ENCODE data around the gene ADCK1.
"Not testable (repeated sequence)": the region's sequence is repeated elsewhere in the genome, so short reads cannot be mapped to it uniquely, and the experiment has no call there.

Gene ADCK1

GRCh38 chr14:77786148-77786547 is 13.8 kb upstream of the ADCK1 start:
- TF ChIP-seq, protein P1, sequence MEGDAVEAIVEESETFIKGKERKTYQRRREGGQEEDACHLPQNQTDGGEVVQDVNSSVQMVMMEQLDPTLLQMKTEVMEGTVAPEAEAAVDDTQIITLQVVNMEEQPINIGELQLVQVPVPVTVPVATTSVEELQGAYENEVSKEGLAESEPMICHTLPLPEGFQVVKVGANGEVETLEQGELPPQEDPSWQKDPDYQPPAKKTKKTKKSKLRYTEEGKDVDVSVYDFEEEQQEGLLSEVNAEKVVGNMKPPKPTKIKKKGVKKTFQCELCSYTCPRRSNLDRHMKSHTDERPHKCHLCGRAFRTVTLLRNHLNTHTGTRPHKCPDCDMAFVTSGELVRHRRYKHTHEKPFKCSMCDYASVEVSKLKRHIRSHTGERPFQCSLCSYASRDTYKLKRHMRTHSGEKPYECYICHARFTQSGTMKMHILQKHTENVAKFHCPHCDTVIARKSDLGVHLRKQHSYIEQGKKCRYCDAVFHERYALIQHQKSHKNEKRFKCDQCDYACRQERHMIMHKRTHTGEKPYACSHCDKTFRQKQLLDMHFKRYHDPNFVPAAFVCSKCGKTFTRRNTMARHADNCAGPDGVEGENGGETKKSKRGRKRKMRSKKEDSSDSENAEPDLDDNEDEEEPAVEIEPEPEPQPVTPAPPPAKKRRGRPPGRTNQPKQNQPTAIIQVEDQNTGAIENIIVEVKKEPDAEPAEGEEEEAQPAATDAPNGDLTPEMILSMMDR (IDR thresholded peaks at IDR 0.05; ENCODE audit: poor library complexity, severe bottlenecking): no peak
- H3K27me3 ChIP-seq (ENCODE audit: insufficient read depth, poor library complexity, severe bottlenecking): no peaks in the 10 kb centered on the region
- no peaks in the 10 kb centered on the region for H3K36me3 ChIP-seq (ENCODE audit: low read depth)
- ATAC-seq (ENCODE audit: low read depth) (no peak), DNase-seq (ENCODE audit: low spot score) (no peak)
- H3K4me3 ChIP-seq (ENCODE audit: severe bottlenecking): no peak overlapping the region
- H3K27ac ChIP-seq (ENCODE audit: poor library complexity, severe bottlenecking): no peak overlapping the region
- no peaks in the 10 kb centered on the region for H3K4me1 ChIP-seq (ENCODE audit: insufficient read depth, poor library complexity, severe bottlenecking)
- H3K9me3 ChIP-seq (ENCODE audit: severe bottlenecking): no peaks in the 10 kb centered on the region

GRCh38 chr14:77790566-77791224 is 9.2 kb upstream of the ADCK1 start:
- Histone ChIP-seq H3K27ac (ENCODE audit: poor library complexity, severe bottlenecking) (no peak overlapping the region), H3K36me3 (ENCODE audit: low read depth) (no peaks in the 10 kb centered on the region), H3K27me3 (ENCODE audit: insufficient read depth, poor library complexity, severe bottlenecking) (no peaks in the 10 kb centered on the region), H3K4me3 (ENCODE audit: severe bottlenecking) (no peak overlapping the region), H3K9me3 (ENCODE audit: severe bottlenecking) (no peaks in the 10 kb centered on the region), H3K4me1 (ENCODE audit: insufficient read depth, poor library complexity, severe bottlenecking) (no peaks in the 10 kb centered on the region)
- TF ChIP-seq, protein P1 (IDR thresholded peaks at IDR 0.05; ENCODE audit: poor library complexity, severe bottlenecking): no peak
- DNase-seq (ENCODE audit: low spot score) (no peak), ATAC-seq (ENCODE audit: low read depth) (peak; percentile 68)

- no peak overlapping the region for H3K27ac ChIP-seq (ENCODE audit: poor library complexity, severe bottlenecking)
- H3K36me3 ChIP-seq (ENCODE audit: low read depth): no peaks in the 10 kb centered on the region
- no peak for ATAC-seq (ENCODE audit: low read depth)
- peaks cover 4% of the 10 kb centered on the region for H3K4me1 ChIP-seq (ENCODE audit: insufficient read depth, poor library complexity, severe bottlenecking)
- H3K9me3 ChIP-seq (ENCODE audit: severe bottlenecking): no peaks in the 10 kb centered on the region
- DNase-seq (ENCODE audit: low spot score): no peak
- no peak overlapping the region for H3K4me3 ChIP-seq (ENCODE audit: severe bottlenecking)
- TF ChIP-seq, protein P1 (IDR thresholded peaks at IDR 0.05; ENCODE audit: poor library complexity, severe bottlenecking): no peak
- H3K27me3 ChIP-seq (ENCODE audit: insufficient read depth, poor library complexity, severe bottlenecking): no peaks in the 10 kb centered on the region
Measured at GRCh38 chr14:77791225-77791600, 8.7 kb upstream of the ADCK1 start.

- not testable (repeated sequence) for H3K4me3 ChIP-seq (ENCODE audit: severe bottlenecking); H3K27me3 ChIP-seq (ENCODE audit: insufficient read depth, poor library complexity, severe bottlenecking); ATAC-seq (ENCODE audit: low read depth); H3K9me3 ChIP-seq (ENCODE audit: severe bottlenecking); DNase-seq (ENCODE audit: low spot score); H3K4me1 ChIP-seq (ENCODE audit: insufficient read depth, poor library complexity, severe bottlenecking); H3K27ac ChIP-seq (ENCODE audit: poor library complexity, severe bottlenecking); H3K36me3 ChIP-seq (ENCODE audit: low read depth)
Measured at GRCh38 chr14:77793255-77793654, 6.7 kb upstream of the ADCK1 start.

GRCh38 chr14:77794357-77794756 is 5.6 kb upstream of the ADCK1 start:
- TF ChIP-seq, protein P1 (IDR thresholded peaks at IDR 0.05; ENCODE audit: poor library complexity, severe bottlenecking): no peak
- H3K27me3 ChIP-seq (ENCODE audit: insufficient read depth, poor library complexity, severe bottlenecking): no peaks in the 10 kb centered on the region
- ATAC-seq (ENCODE audit: low read depth) (no peak), DNase-seq (ENCODE audit: low spot score) (no peak)
- peaks cover 4% of the 10 kb centered on the region for H3K4me1 ChIP-seq (ENCODE audit: insufficient read depth, poor library complexity, severe bottlenecking)
- no peaks in the 10 kb centered on the region for H3K36me3 ChIP-seq (ENCODE audit: low read depth)
- no peak overlapping the region for H3K27ac ChIP-seq (ENCODE audit: poor library complexity, severe bottlenecking)
- no peaks in the 10 kb centered on the region for H3K9me3 ChIP-seq (ENCODE audit: severe bottlenecking)
- no peak overlapping the region for H3K4me3 ChIP-seq (ENCODE audit: severe bottlenecking)

GRCh38 chr14:77799456-77799855 is 453 bp upstream of the ADCK1 start:
- not testable (repeated sequence) for H3K36me3 ChIP-seq (ENCODE audit: low read depth); H3K27me3 ChIP-seq (ENCODE audit: insufficient read depth, poor library complexity, severe bottlenecking); H3K4me1 ChIP-seq (ENCODE audit: insufficient read depth, poor library complexity, severe bottlenecking); ATAC-seq (ENCODE audit: low read depth); H3K9me3 ChIP-seq (ENCODE audit: severe bottlenecking); H3K27ac ChIP-seq (ENCODE audit: poor library complexity, severe bottlenecking); DNase-seq (ENCODE audit: low spot score)
- H3K4me3 ChIP-seq (ENCODE audit: severe bottlenecking): peak overlapping the region; percentile 54
